ENCODE measurements around the gene NFASC. TPM values are rescaled to one million over a fixed set of nuclear protein-coding genes. Genes with fewer than 3 reads are reported as not detected.

The NFASC gene
- total RNA-seq, 2 donors from 2014 or later, result 27.7 to 45.9 TPM

- no peaks in the 10 kb centered on the region for H3K9me3 Mint-ChIP-seq
- Histone ChIP-seq H3K27ac (ENCODE audit: low read depth, low read length) (no peak overlapping the region), H3K9ac (ENCODE audit: extremely low read depth, low read length, poor library complexity, severe bottlenecking) (no peak overlapping the region), H3K4me3 (ENCODE audit: low read length) (no peak overlapping the region), H3K9me3 (ENCODE audit: control insufficient read depth, low read length) (no peaks in the 10 kb centered on the region), H3K36me3 (ENCODE audit: control insufficient read depth, insufficient read depth, low read length) (no peaks in the 10 kb centered on the region), H3K4me1 (ENCODE audit: control insufficient read depth, insufficient read depth, low read length) (peaks cover 13% of the 10 kb centered on the region), H3K27me3 (ENCODE audit: control insufficient read depth, insufficient read depth, low read length, poor library complexity, severe bottlenecking) (no peaks in the 10 kb centered on the region)
- WGBS, 2 experiments (ENCODE audit: insufficient coverage in 1 of 2, insufficient read length in 1 of 2), result 60 to 95% methylated on average over 1 to 2 of the region's 2 CpGs
- no peak for DNase-seq
- H3K4me3 Mint-ChIP-seq, result no peak overlapping the region
- TF ChIP-seq CTCF (conservative IDR thresholded peaks at IDR 0.05), result no peak
- H3K27ac Mint-ChIP-seq, result peak overlapping the region; percentile 4
- H3K4me1 Mint-ChIP-seq, result peaks cover 17% of the 10 kb centered on the region
- no peaks in the 10 kb centered on the region for H3K36me3 Mint-ChIP-seq (ENCODE audit: low read depth)
- H3K27me3 Mint-ChIP-seq (ENCODE audit: insufficient read depth), result no peaks in the 10 kb centered on the region
Measured at GRCh38 chr1:204867203-204867602, 3.5 kb upstream of the NFASC start.

- peak; percentile 34 for DNase-seq
- Mint-ChIP-seq H3K27ac (peak overlapping the region; percentile 4), H3K9me3 (no peaks in the 10 kb centered on the region), H3K4me3 (no peak overlapping the region), H3K4me1 (peaks cover 17% of the 10 kb centered on the region), H3K36me3 (ENCODE audit: low read depth) (no peaks in the 10 kb centered on the region), H3K27me3 (ENCODE audit: insufficient read depth) (no peaks in the 10 kb centered on the region)
- H3K4me3 ChIP-seq (ENCODE audit: low read length), result no peak overlapping the region
- H3K27me3 ChIP-seq (ENCODE audit: control insufficient read depth, insufficient read depth, low read length, poor library complexity, severe bottlenecking), result no peaks in the 10 kb centered on the region
- no peak overlapping the region for H3K27ac ChIP-seq (ENCODE audit: low read depth, low read length)
- H3K4me1 ChIP-seq (ENCODE audit: control insufficient read depth, insufficient read depth, low read length), result peaks cover 13% of the 10 kb centered on the region
- no peaks in the 10 kb centered on the region for H3K9me3 ChIP-seq (ENCODE audit: control insufficient read depth, low read length)
- no peaks in the 10 kb centered on the region for H3K36me3 ChIP-seq (ENCODE audit: control insufficient read depth, insufficient read depth, low read length)
- no peak for TF ChIP-seq CTCF (conservative IDR thresholded peaks at IDR 0.05)
- H3K9ac ChIP-seq (ENCODE audit: extremely low read depth, low read length, poor library complexity, severe bottlenecking), result no peak overlapping the region
- WGBS, 2 experiments (ENCODE audit: insufficient coverage in 1 of 2, insufficient read length in 1 of 2), result 95% methylated on average over 10 of the region's 10 CpGs
Measured at GRCh38 chr1:204867666-204868339, 2.9 kb upstream of the NFASC start.

GRCh38 chr1:204868340-204868700 is 2.3 kb upstream of the NFASC start:
- no peak overlapping the region for H3K27ac Mint-ChIP-seq
- H3K4me1 Mint-ChIP-seq, result peaks cover 17% of the 10 kb centered on the region
- peaks cover 13% of the 10 kb centered on the region for H3K4me1 ChIP-seq (ENCODE audit: control insufficient read depth, insufficient read depth, low read length)
- 84 to 96% methylated on average over 4 to 7 of the region's 7 CpGs for WGBS, 2 experiments (ENCODE audit: insufficient coverage in 1 of 2, insufficient read length in 1 of 2)
- peak; percentile 66 for DNase-seq
- no peaks in the 10 kb centered on the region for H3K36me3 ChIP-seq (ENCODE audit: control insufficient read depth, insufficient read depth, low read length)
- no peak for TF ChIP-seq CTCF (conservative IDR thresholded peaks at IDR 0.05)
- no peaks in the 10 kb centered on the region for H3K9me3 Mint-ChIP-seq
- no peaks in the 10 kb centered on the region for H3K27me3 ChIP-seq (ENCODE audit: control insufficient read depth, insufficient read depth, low read length, poor library complexity, severe bottlenecking)
- H3K27ac ChIP-seq (ENCODE audit: low read depth, low read length), result no peak overlapping the region
- no peak overlapping the region for H3K4me3 Mint-ChIP-seq
- no peaks in the 10 kb centered on the region for H3K36me3 Mint-ChIP-seq (ENCODE audit: low read depth)
- no peak overlapping the region for H3K9ac ChIP-seq (ENCODE audit: extremely low read depth, low read length, poor library complexity, severe bottlenecking)
- H3K4me3 ChIP-seq (ENCODE audit: low read length), result no peak overlapping the region
- no peaks in the 10 kb centered on the region for H3K9me3 ChIP-seq (ENCODE audit: control insufficient read depth, low read length)
- no peaks in the 10 kb centered on the region for H3K27me3 Mint-ChIP-seq (ENCODE audit: insufficient read depth)
